Measurements from ENCODE around the gene FAM53B. TPM values are rescaled to one million over a fixed set of nuclear protein-coding genes. Genes with fewer than 3 reads are reported as not detected.

The FAM53B gene
- total RNA-seq, 2 experiments from 2014 or later: 13.3 to 13.9 TPM

GRCh38 chr10:124663228-124663627, 81.0 kb downstream of the FAM53B start:
- H3K9me3 Mint-ChIP-seq (ENCODE audit: low read depth): no peaks in the 10 kb centered on the region
- DNase-seq (no peak), ATAC-seq (no peak)
- POLR2A ChIA-PET: no interaction called here
- H3K27ac Mint-ChIP-seq: no peak overlapping the region
- H3K4me1 Mint-ChIP-seq: peaks cover 29% of the 10 kb centered on the region
- no peaks in the 10 kb centered on the region for H3K27me3 Mint-ChIP-seq
- intact Hi-C loops (cut with DNase I, micrococcal nuclease): no loop called here
- CTCF ChIA-PET: interaction anchor here (1.1 to 3.4 kb wide), 3 partner anchors 9 to 78 kb away, joined by 5 to 12 read pairs (median 6); no protein-coding TSS in a partner anchor
- H3K4me3 Mint-ChIP-seq: no peak overlapping the region
- H3K36me3 Mint-ChIP-seq (ENCODE audit: low read depth): peaks cover 2% of the 10 kb centered on the region

- POLR2A ChIA-PET: no interaction called here
- Mint-ChIP-seq H3K27ac (no peak overlapping the region), H3K4me3 (no peak overlapping the region), H3K27me3 (no peaks in the 10 kb centered on the region), H3K4me1 (peaks cover 39% of the 10 kb centered on the region), H3K9me3 (ENCODE audit: low read depth) (no peaks in the 10 kb centered on the region), H3K36me3 (ENCODE audit: low read depth) (peaks cover 2% of the 10 kb centered on the region)
- no peak for ATAC-seq
- no peak for DNase-seq
- intact Hi-C loops (cut with DNase I, micrococcal nuclease): no loop called here
- CTCF ChIA-PET: interaction anchor here (0.5 to 3.4 kb wide), 4 partner anchors 9 to 114 kb away, joined by 3 to 12 read pairs (median 4); no protein-coding TSS in a partner anchor
These were observed 82.5 kb downstream of the FAM53B start for GRCh38 chr10:124661660-124662180.

- H3K36me3 Mint-ChIP-seq (ENCODE audit: low read depth): peaks cover 2% of the 10 kb centered on the region
- H3K4me1 Mint-ChIP-seq: peaks cover 48% of the 10 kb centered on the region
- no peaks in the 10 kb centered on the region for H3K9me3 Mint-ChIP-seq (ENCODE audit: low read depth)
- no peak overlapping the region for H3K4me3 Mint-ChIP-seq
- ChIA-PET POLR2A (no interaction called here), CTCF (interaction anchor here (0.6 to 3.4 kb wide), 6 partner anchors 10 to 1639 kb away, joined by 3 to 12 read pairs (median 3); no protein-coding TSS in a partner anchor)
- intact Hi-C loops (cut with DNase I, micrococcal nuclease): no loop called here
- H3K27ac Mint-ChIP-seq: no peak overlapping the region
- no peaks in the 10 kb centered on the region for H3K27me3 Mint-ChIP-seq
- ATAC-seq: no peak
- DNase-seq: no peak
These were observed 83.6 kb downstream of the FAM53B start for GRCh38 chr10:124660404-124661125.

GRCh38 chr10:124659380-124659779, 84.8 kb downstream of the FAM53B start:
- DNase-seq: no peak
- no peaks in the 10 kb centered on the region for H3K9me3 Mint-ChIP-seq (ENCODE audit: low read depth)
- ChIA-PET POLR2A (interaction anchor here (0.8 to 1.2 kb wide), 2 partner anchors 20 to 29 kb away, joined by 3 read pairs; no protein-coding TSS in a partner anchor), CTCF (interaction anchor here (0.6 to 1.7 kb wide), 7 partner anchors 9 to 132 kb away, joined by 3 to 6 read pairs (median 4); partner anchors contain the start of gene EEF1AKMT2)
- intact Hi-C loops (cut with DNase I, micrococcal nuclease): no loop called here
- H3K4me1 Mint-ChIP-seq: peaks cover 59% of the 10 kb centered on the region
- H3K36me3 Mint-ChIP-seq (ENCODE audit: low read depth): peaks cover 2% of the 10 kb centered on the region
- no peak overlapping the region for H3K27ac Mint-ChIP-seq
- no peak overlapping the region for H3K4me3 Mint-ChIP-seq
- H3K27me3 Mint-ChIP-seq: no peaks in the 10 kb centered on the region
- ATAC-seq: no peak

GRCh38 chr10:124658591-124659242, 85.5 kb downstream of the FAM53B start:
- Mint-ChIP-seq H3K4me1 (peaks cover 62% of the 10 kb centered on the region), H3K27me3 (no peaks in the 10 kb centered on the region), H3K27ac (no peak overlapping the region), H3K9me3 (ENCODE audit: low read depth) (no peaks in the 10 kb centered on the region), H3K36me3 (ENCODE audit: low read depth) (peaks cover 2% of the 10 kb centered on the region), H3K4me3 (no peak overlapping the region)
- DNase-seq: no peak
- intact Hi-C loops (cut with DNase I, micrococcal nuclease): no loop called here
- ATAC-seq: no peak
- CTCF ChIA-PET: interaction anchor here (0.6 to 1.7 kb wide), 8 partner anchors 8 to 133 kb away, joined by 3 to 6 read pairs (median 4); partner anchors contain the start of gene EEF1AKMT2
- POLR2A ChIA-PET: interaction anchor here (0.7 to 1.2 kb wide), 3 partner anchors 20 to 47 kb away, joined by 3 read pairs; no protein-coding TSS in a partner anchor

- H3K36me3 Mint-ChIP-seq (ENCODE audit: low read depth): peaks cover 2% of the 10 kb centered on the region
- ChIA-PET CTCF (interaction anchor here (0.8 to 1.6 kb wide), 4 partner anchors 9 to 88 kb away, joined by 3 to 6 read pairs (median 3); no protein-coding TSS in a partner anchor), POLR2A (interaction anchor here (0.6 kb wide), 1 partner anchor 65 kb away, joined by 3 read pairs; no protein-coding TSS in a partner anchor)
- H3K9me3 Mint-ChIP-seq (ENCODE audit: low read depth): no peaks in the 10 kb centered on the region
- no peaks in the 10 kb centered on the region for H3K27me3 Mint-ChIP-seq
- peak; percentile 48 for ATAC-seq
- intact Hi-C loops (cut with DNase I, micrococcal nuclease): no loop called here
- H3K4me3 Mint-ChIP-seq: no peak overlapping the region
- H3K4me1 Mint-ChIP-seq: peaks cover 59% of the 10 kb centered on the region
- no peak overlapping the region for H3K27ac Mint-ChIP-seq
- peak; percentile 44 for DNase-seq
These were observed 86.4 kb downstream of the FAM53B start for GRCh38 chr10:124657806-124658205.

GRCh38 chr10:124656541-124656940, 87.6 kb downstream of the FAM53B start:
- H3K4me1 Mint-ChIP-seq: peaks cover 67% of the 10 kb centered on the region
- ChIA-PET POLR2A (no interaction called here), CTCF (no interaction called here)
- H3K4me3 Mint-ChIP-seq: no peak overlapping the region
- no peaks in the 10 kb centered on the region for H3K27me3 Mint-ChIP-seq
- no peak for ATAC-seq
- peaks cover 2% of the 10 kb centered on the region for H3K36me3 Mint-ChIP-seq (ENCODE audit: low read depth)
- intact Hi-C loops (cut with DNase I, micrococcal nuclease): no loop called here
- no peak overlapping the region for H3K27ac Mint-ChIP-seq
- DNase-seq: no peak
- no peaks in the 10 kb centered on the region for H3K9me3 Mint-ChIP-seq (ENCODE audit: low read depth)

- Mint-ChIP-seq H3K9me3 (ENCODE audit: low read depth) (no peaks in the 10 kb centered on the region), H3K27ac (peak overlapping the region; percentile 2), H3K4me1 (peaks cover 71% of the 10 kb centered on the region), H3K36me3 (ENCODE audit: low read depth) (peaks cover 2% of the 10 kb centered on the region), H3K4me3 (no peak overlapping the region), H3K27me3 (no peaks in the 10 kb centered on the region)
- no peak for ATAC-seq
- ChIA-PET CTCF (no interaction called here), POLR2A (no interaction called here)
- no peak for DNase-seq
- intact Hi-C loops (cut with DNase I, micrococcal nuclease): no loop called here
These were observed 88.1 kb downstream of the FAM53B start for GRCh38 chr10:124656113-124656490.

- intact Hi-C loops (cut with DNase I, micrococcal nuclease): no loop called here
- Mint-ChIP-seq H3K36me3 (ENCODE audit: low read depth) (peaks cover 1% of the 10 kb centered on the region), H3K27ac (peak overlapping the region; percentile 33), H3K27me3 (no peaks in the 10 kb centered on the region), H3K9me3 (ENCODE audit: low read depth) (no peaks in the 10 kb centered on the region), H3K4me3 (no peak overlapping the region), H3K4me1 (peaks cover 77% of the 10 kb centered on the region)
- POLR2A ChIA-PET: no interaction called here
- DNase-seq: no peak
- no peak for ATAC-seq
- CTCF ChIA-PET: interaction anchor here (0.6 to 1.0 kb wide), 2 partner anchors 33 to 86 kb away, joined by 3 to 4 read pairs; no protein-coding TSS in a partner anchor
These were observed 88.7 kb downstream of the FAM53B start for GRCh38 chr10:124655191-124656112.

- Mint-ChIP-seq H3K27me3 (no peaks in the 10 kb centered on the region), H3K4me3 (no peak overlapping the region), H3K27ac (peak overlapping the region; percentile 35), H3K4me1 (peaks cover 76% of the 10 kb centered on the region), H3K9me3 (ENCODE audit: low read depth) (no peaks in the 10 kb centered on the region), H3K36me3 (ENCODE audit: low read depth) (no peaks in the 10 kb centered on the region)
- ChIA-PET CTCF (interaction anchor here (0.6 to 1.9 kb wide), 3 partner anchors 9 to 87 kb away, joined by 3 to 6 read pairs (median 4); no protein-coding TSS in a partner anchor), POLR2A (no interaction called here)
- intact Hi-C loops (cut with DNase I, micrococcal nuclease): no loop called here
- no peak for ATAC-seq
- DNase-seq: no peak
These were observed 89.5 kb downstream of the FAM53B start for GRCh38 chr10:124654686-124655085.
